GM10248 (cell line): ENCODE results near the gene FNBP1.

Experiments used
- CTCF ChIA-PET: fragments of 300-600 bp; sonication (Branson Sonifier 250); formaldehyde crosslinking; extraction: SDS; loops from one replicate; lab custom pipeline; 2021; ENCODE audit warnings: antibody characterized with exemption; lab: Yijun Ruan, JAX
- POLR2A ChIA-PET: fragments of 350-650 bp; sonication (Branson Sonifier 250); formaldehyde crosslinking; extraction: SDS; loops from one replicate; lab custom pipeline; 2020; ENCODE audit warnings: antibody characterized with exemption; lab: Yijun Ruan, JAX
- DNase-seq: peaks from one replicate; pipeline ENCODE4 v3.0.0; 2012; ENCODE audit errors: extremely low spot score
- TF ChIP-seq, protein P1 (sequence below): IDR thresholded peaks from 2 replicates; pipeline ENCODE4 v1.5.1; 2012; ENCODE audit warnings: mild to moderate bottlenecking, low read depth; ENCODE audit errors: extremely low read depth, missing control alignments, control extremely low read depth

Gene FNBP1

GRCh38 chr9:129866394-129867135, 176.4 kb downstream of the FNBP1 start:
- no peak for DNase-seq
- ChIA-PET CTCF (no interaction called here), POLR2A (no interaction called here)
- TF ChIP-seq, protein P1, sequence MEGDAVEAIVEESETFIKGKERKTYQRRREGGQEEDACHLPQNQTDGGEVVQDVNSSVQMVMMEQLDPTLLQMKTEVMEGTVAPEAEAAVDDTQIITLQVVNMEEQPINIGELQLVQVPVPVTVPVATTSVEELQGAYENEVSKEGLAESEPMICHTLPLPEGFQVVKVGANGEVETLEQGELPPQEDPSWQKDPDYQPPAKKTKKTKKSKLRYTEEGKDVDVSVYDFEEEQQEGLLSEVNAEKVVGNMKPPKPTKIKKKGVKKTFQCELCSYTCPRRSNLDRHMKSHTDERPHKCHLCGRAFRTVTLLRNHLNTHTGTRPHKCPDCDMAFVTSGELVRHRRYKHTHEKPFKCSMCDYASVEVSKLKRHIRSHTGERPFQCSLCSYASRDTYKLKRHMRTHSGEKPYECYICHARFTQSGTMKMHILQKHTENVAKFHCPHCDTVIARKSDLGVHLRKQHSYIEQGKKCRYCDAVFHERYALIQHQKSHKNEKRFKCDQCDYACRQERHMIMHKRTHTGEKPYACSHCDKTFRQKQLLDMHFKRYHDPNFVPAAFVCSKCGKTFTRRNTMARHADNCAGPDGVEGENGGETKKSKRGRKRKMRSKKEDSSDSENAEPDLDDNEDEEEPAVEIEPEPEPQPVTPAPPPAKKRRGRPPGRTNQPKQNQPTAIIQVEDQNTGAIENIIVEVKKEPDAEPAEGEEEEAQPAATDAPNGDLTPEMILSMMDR = no peak

DNA sequence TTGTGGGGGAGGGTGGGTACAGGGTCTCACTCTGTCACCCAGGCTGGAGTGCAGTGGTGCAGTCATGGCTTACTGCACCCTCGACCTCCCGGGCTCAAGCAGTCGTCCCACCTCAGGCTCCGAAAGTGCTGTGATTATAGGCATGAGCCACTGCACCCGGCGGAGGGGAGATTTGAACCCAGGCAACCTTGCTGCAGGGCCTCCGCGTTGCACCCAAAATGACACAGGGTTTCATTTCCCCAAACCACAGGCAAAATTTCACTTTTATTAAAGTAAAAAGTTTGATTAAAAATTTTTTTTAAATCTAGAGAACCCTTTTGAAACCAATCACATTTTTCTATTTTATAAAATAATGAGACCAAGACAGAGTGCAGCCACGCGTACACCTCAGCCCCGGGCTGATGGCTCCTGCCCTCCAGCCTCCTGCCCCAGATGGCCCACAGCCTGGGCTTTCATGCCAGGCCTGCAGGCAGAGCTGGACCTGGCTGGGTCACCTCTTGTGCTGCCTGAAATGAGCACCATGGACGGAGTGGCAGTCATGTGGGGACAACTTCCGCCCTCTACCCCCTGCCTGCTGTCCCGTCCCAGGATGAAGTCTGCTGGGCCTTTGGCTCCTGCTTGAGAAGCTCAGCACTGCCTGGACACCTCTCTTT, 177.2 kb downstream of the FNBP1 start:
- ChIA-PET POLR2A (no interaction called here), CTCF (no interaction called here)
- TF ChIP-seq, protein P1 = no peak
- no peak for DNase-seq

DNA sequence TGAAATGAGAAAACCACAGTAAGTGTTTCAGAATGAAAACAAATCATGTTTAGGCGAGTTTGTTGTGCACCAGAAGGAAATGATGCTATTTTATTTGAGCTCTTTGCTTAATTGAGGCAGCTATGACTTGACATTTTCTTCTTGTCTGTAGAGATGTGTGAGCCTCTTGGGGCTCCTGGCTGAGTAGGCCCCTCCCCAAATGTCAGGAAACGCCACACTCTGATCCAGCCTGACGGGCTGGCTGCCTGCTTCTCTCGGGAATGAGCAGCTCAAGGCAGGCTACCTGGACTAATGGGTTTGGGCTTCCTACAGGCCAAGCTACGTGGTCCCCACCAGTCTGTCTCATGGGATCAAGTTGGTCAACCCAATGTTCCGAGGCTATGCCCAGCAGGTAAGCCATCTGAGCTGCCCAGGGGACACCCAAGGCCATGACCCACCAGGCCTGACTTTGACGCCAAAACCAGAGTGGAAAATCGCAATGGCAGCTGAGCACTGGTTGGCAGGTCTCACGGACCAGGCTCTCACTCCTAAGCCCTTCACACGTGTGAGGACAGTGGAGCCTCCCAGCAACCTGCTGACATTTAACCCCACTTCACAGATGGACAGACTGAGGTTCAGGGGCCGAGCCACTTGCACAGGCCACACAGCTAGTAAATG, 177.9 kb downstream of the FNBP1 start:
- TF ChIP-seq, protein P1 = no peak
- POLR2A ChIA-PET = no interaction called here
- CTCF ChIA-PET = interaction anchor here (1.0 kb wide), 1 partner anchor 10 kb away, joined by 3 read pairs; no protein-coding TSS in a partner anchor
- no peak for DNase-seq

DNA sequence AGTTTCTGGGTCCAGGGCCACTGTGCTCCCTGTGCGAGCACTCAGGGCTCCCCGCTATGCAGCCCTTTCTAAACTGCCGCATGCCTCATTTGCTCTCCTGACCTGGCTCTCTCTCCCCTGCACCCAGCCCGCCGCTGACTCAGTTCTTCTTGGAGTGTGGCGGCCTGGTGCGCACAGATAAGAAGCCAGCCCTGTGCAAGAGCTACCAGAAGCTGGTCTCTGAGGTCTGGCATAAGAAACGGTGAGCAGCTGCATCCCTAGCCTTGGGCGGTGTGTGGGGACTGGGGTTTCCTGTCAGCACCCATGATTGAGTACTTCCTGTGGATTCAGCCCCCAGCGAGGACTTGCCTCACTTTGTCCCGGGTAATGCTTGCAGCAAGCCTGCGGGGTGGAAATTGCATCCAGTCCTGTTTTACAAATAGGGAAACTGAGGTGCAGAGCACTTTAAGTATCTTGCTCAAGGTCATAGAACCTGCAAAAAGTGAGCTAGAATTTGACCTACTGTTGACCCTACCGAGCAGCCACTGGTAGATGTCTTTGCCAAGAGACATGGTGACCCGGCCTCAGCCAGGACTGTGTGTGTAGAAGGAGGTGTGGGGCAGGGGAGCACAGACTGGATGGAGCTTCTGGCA, 179.8 kb downstream of the FNBP1 start:
- POLR2A ChIA-PET = interaction anchor here (0.7 kb wide), 1 partner anchor 238 kb away, joined by 3 read pairs; no protein-coding TSS in a partner anchor
- CTCF ChIA-PET = no interaction called here
- TF ChIP-seq, protein P1 = no peak
- DNase-seq = no peak

GRCh38 chr9:129861447-129861827, 181.6 kb downstream of the FNBP1 start:
- TF ChIP-seq, protein P1 = no peak
- ChIA-PET CTCF (interaction anchor here (1.3 to 1.7 kb wide), 2 partner anchors 18 to 23 kb away, joined by 3 to 5 read pairs; no protein-coding TSS in a partner anchor), POLR2A (interaction anchor here (0.5 to 0.6 kb wide), 2 partner anchors 13 to 1756 kb away, joined by 3 read pairs; no protein-coding TSS in a partner anchor)
- DNase-seq = no peak
